ENCODE results near the gene TSEN34.

DNA sequence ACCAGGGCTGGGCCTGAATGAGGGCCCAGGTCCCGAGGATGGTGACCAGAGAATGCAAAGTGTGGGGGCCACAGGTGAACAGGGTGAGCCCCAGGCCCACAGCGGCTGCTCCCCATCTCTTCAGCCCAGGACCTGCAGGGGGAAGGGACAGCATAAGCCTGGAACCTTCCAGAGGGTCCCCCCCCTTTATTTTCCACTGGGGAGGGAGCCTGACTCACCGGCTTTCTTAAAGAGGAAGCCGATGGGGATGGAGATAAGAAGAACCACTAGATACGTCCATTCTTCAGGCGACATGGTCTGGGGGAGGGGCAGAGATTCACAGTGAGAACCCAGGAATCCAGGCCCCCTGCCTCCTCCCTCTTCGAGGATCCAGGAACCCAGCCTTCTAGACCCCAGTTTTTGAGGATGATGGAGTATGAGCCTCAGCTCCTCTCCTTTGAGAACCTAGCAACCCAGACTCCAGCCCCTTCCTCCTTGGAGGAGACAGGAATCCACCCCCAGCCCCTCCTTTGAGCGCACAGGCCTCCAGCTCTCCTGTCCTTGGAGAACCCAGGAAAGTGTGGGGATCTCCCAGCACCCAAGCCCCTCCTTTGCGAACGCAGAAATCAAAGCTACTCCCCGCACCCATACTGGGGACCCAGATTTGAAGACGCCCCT lies 2.8 kb upstream of the TSEN34 start:
- no peak for TF ChIP-seq GATA2 (CRISPR knock-in tag; IDR thresholded peaks at IDR 0.05)
- TF ChIP-seq YY1 (IDR thresholded peaks at IDR 0.05; ENCODE audit: low read depth), result no peak
- TF ChIP-seq, protein P1, sequence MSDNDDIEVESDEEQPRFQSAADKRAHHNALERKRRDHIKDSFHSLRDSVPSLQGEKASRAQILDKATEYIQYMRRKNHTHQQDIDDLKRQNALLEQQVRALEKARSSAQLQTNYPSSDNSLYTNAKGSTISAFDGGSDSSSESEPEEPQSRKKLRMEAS (IDR thresholded peaks at IDR 0.05; ENCODE audit: low read depth), result peak; percentile 74
- no peak for TF ChIP-seq CTCF (IDR thresholded peaks at IDR 0.05)
- TF ChIP-seq EP300 (IDR thresholded peaks at IDR 0.05; ENCODE audit: borderline replicate concordance in 1 of 2, low read depth in 1 of 2, low read length in 1 of 2), result peak in 1 of 2 experiments; percentile 57; a peak in 1 of 4 replicates
- TF ChIP-seq, protein P2, sequence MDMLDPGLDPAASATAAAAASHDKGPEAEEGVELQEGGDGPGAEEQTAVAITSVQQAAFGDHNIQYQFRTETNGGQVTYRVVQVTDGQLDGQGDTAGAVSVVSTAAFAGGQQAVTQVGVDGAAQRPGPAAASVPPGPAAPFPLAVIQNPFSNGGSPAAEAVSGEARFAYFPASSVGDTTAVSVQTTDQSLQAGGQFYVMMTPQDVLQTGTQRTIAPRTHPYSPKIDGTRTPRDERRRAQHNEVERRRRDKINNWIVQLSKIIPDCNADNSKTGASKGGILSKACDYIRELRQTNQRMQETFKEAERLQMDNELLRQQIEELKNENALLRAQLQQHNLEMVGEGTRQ (IDR thresholded peaks at IDR 0.05; ENCODE audit: borderline replicate concordance, low read depth, low read length), result no peak
- TF ChIP-seq POLR2AphosphoS5 (IDR thresholded peaks at IDR 0.05; ENCODE audit: low read depth, low read length), result no peak
- TF ChIP-seq NFIC (IDR thresholded peaks at IDR 0.05; ENCODE audit: borderline replicate concordance), result no peak
- no peak for TF ChIP-seq NRF1 (IDR thresholded peaks at IDR 0.05; ENCODE audit: low read depth, low read length)
- no peak for TF ChIP-seq EZH2phosphoT487 (IDR thresholded peaks at IDR 0.05; ENCODE audit: borderline replicate concordance, low read depth)
- TF ChIP-seq SIN3A (IDR thresholded peaks at IDR 0.05; ENCODE audit: borderline replicate concordance, low read depth, low read length), result no peak
- TF ChIP-seq RAD21 (IDR thresholded peaks at IDR 0.05; ENCODE audit: low read length), result no peak
- TF ChIP-seq TAF1 (IDR thresholded peaks at IDR 0.05; ENCODE audit: borderline replicate concordance, low read depth, low read length), result peak; percentile 60
- no peak for TF ChIP-seq RCOR1 (IDR thresholded peaks at IDR 0.05; ENCODE audit: low read length)
